Stimulated activated CD8-positive, alpha-beta memory T cell treated with anti-CD3 and anti-CD28 coated beads, Interleukin-7, amount 100 ng/mL, for 1 hour (primary cell): ENCODE results near the gene FAM180B.

ENCODE experiments used
- DNase-seq, 2 donors: peaks; one replicate each; pipeline ENCODE4 v3.0.0-alpha.2; 2020; ENCODE audit warnings: low read depth in 2 of 2

Gene FAM180B

DNA sequence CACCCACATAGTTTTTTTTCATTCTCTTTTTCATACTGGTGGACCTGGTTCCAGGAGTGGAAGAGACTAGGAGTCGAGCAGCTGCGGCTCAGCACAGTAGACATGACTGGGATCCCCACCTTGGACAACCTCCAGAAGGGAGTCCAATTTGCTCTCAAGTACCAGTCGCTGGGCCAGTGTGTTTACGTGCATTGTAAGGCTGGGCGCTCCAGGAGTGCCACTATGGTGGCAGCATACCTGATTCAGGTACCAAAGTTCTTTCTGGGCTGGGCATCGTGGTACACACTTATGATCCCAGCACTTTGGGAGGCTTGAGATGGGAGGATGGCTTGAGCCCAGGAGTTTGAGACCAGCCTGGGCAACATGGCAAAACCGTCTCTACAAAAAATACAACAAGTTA is 16.8 kb upstream of the FAM180B start:
- DNase-seq: no peak

DNA sequence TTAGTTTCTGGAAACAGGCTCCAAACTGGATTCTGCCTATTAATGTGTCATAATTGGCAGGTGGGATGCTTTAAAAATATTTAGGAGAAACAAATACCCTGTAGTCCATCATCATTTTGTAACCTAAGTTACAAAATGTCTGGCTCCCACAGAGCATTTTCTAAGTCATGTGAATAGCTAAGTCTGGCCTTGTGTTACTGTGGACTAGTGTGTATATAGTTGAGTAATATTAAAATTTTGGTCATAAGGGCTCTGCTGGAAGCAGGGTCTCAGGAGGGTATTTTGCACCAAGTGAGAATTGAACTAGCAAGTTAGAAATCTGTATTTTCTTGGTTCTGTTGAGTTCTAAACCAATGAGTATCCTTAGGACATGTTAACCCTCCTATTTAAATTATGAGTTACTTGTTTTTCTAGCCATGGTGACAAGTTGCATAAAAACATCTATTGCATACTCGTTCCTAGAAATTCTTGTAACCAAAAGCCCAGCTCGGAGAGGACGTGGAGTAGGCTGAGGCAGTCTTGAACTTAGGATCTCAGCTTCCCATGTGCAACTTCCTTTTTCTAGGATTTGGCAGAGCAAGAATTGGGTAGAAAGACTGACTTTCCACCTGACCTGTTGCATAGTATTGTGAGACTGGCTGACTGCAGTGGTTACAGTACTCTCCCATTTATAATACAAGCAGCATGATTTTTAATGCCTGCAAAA is 15.7 kb upstream of the FAM180B start:
- DNase-seq: no peak

DNA sequence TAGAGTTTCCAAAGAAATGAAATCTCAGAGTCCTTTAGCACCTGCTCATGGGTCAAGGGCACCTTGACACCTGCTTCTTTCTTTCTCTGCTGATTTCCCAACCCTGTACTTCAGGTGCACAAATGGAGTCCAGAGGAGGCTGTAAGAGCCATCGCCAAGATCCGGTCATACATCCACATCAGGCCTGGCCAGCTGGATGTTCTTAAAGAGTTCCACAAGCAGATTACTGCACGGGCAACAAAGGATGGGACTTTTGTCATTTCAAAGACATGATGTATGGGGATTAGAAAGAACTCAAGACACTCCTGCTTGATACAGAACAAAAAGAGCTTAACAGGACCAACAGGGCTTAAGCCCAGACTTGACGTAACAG is 15.1 kb upstream of the FAM180B start:
- no peak for DNase-seq

DNA sequence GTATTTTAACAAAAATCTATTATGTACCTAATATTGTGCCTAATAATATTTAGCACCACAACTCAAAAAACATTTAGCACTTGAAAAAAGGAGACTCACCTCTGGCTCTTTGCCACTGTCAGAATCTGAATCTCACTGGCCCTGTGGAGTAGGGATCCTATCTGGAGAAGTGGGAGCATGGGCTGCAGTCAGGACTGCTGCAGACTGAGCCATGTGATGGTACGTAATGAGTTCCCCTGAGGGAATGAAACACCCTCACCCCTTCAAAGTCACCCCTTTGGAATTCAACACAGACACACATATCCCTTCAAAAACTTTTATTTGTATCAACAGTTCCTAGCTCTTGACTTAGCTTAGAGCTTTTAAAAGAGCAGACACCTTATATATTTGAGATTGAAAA is 14.6 kb upstream of the FAM180B start:
- no peak for DNase-seq

DNA sequence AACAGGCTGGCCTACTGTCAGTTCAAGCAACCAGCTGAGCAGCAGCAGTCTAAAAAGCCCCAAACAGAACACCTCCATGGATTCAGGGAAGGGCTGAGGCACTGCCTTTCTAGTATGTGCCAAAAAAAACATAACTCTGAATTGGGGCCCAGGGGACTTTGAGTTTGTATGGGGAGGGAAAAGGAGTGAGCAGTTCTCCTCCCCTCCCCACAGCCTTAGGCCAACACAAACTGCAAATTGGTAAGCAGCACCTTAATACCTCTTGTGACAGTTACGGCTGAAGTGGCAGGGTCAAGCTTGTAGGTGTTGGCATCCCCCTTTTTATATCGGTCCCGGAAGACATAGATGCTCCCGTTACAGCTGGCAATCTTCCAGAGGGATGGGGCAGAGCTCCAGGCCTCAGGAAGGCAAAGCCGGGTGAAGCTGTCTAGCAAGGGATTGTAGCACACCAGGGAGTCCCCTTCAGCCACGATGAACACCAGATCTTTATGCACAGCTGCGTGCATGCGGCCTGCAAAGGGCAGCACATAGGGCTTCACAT is 13.7 kb upstream of the FAM180B start:
- no peak for DNase-seq

DNA sequence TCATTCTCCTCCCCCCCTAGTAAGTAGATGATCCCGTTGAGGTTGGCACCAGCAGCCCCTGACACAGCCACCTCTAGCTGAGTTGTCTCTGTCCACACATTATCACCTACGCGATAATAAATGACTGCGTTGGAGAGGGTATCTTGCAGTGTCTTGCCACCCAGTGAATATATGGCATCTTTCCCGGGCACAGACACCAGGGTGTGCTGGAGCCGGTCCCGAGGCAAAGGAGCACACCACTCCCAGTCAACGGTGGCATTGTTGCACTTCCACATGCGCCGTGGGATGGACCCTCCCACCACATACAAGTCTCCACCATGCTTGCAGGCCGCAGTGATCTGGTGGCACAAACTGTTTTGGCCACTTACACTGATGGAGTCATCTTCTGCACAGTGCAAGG is 13.2 kb upstream of the FAM180B start:
- DNase-seq: no peak

DNA sequence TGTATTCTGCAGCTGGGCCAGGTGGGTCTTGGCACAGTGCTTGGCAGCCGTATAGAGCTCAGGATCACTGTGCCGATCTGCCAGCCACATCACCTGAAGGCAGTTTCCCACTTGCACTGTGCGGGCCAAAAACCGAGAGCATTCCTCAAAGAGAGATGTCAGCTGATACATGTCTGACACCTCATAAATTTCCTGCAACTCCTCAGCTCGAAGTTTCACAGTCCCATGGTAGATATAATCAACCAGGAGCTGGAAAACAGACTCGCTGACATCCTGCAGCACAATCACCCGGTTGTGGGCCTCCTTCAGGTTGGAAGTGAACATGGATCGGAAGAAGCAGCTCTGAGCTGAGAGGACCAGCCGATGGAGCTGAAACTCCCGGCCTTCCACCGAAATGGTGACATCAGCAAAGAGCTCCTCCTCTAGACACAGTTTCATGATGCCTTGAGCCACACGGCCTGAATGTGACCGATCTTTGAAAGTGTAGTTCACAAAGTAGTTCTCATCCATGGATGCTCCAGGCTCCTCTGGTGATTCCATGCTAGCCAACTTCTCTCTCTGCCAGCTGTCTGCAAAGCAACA is 8.9 kb upstream of the FAM180B start:
- DNase-seq: no peak

DNA sequence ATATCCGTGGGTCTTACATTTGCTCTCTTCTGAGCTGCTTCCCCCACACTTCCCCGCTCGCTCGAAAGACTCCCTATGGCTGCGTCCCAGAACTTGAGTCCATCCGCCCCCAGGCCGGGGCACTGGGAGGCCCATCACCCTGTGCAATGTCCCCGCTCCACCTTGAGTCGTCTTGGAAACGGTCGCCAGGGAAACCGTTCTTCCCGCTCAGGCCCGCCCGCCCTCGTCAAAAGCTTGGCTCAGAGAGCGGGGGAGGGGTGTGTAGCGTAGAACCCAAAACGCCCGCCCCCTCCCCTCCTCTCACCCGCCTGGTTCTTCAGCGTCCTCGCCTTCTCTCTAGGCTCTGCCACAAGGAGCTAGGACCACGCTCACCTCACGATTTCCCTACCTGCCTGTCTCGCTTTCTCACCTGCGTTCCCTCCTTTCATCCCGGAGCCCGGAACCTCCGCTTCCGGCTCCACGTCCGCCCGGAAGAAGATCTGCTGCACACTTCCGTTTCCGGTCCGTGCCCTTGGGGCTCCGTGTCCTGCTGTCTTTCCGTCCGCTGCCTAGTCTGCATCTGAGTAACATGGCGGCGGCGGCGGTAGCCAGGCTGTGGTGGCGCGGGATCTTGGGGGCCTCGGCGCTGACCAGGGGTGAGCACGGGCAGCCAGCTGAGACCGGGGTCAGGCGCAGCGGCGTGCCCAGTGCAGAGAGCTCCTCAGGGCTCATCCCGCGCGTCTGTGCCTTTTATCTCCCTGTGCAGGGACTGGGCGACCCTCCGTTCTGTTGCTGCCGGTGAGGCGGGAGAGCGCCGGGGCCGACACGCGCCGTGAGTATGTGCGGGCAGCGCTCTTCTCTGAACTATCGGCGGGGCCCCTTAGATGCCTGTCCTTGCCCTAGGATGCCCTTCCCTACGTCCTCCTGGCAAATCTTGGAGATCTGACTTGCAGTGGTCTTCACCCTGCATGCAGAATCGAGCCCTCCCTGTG is 7.7 kb upstream of the FAM180B start, which contains the start of the genes KBTBD4 and NDUFS3:
TSS of gene KBTBD4 (minus strand) at position 447 of the 971 bp plus-strand sequence. CDS start at position 428, 19 bp downstream.
TSS of gene NDUFS3 (plus strand) at position 551 of the 971 bp plus-strand sequence. CDS start at position 569, 18 bp downstream.
- DNase-seq: peak; percentile 77 to 78

DNA sequence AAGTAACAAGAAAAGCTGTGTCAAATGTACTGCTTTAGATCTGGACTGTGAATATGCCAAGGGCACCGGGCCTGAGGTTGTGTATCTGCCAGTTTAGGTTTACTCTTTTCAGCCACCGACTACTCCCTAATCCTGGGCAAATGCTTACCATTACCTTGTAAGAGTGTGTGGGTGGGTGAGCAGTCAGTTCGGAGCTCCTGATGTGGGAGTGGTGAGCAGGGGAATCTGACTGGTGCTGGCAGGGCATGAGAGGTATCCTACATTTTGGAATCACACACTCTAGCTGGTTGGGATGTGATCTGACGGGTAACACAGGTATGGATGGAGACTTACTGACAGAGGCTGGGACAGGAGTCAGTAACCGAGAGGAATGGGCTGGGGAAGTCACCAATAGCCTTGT is 2.6 kb upstream of the FAM180B start:
- no peak for DNase-seq

DNA sequence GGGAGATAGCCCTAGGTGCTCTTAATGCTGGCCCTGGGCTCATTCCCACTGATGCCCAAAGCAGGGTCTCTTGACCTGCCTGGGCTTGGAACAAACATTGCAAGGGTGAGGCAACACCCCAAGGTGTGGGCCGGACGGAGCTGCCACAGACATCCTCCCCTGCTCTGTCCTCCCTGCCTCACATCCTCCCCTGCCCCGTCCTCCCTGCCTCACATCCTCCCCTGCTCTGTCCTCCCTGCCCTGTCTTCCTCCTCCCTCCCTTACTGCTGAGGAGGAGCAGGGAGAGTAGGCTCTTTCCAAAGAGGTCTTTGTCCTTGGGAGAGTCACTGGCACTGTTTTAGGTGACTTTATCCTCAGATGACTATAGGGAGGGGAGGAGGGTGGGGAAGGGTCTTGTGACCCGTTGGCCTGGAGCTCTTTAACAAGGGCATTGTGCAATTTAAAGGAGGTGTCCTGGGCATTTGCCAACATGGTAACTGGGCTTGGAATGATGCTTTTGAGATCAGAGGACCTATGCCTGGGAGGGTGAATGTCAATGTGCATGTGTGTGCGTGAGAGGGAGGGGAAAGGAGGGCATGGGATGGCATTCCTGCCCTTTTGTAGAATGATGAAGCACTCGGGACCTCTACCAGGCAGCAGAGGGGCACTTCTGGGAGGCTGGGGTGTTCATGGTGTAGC is 700 bp downstream of the FAM180B start:
- no peak for DNase-seq

DNA sequence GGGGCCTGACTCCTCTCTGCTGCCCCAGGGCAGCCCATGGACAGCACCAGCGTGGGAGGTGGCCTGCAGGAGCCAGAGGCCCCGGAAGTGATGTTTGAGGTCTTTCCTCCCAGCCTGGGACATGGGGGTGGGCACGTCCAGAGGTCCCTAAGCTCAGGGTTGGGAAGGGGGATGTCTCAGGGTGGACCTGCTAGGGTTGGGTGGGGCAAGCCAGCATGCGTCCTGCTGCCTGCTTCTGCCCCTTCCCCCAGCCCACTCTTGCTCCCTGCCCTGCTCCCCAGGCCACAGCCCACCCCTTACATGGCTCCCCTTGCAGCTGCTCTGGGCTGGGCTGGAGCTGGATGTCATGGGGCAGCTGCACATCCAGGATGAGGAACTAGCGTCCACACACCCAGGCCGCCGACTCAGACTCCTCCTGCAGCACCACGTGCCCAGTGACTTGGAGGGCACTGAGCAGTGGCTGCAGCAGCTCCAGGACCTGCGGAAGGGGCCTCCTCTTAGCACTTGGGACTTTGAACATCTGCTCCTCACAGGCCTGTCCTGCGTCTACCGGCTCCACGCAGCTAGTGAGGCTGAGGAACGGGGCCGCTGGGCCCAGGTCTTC is 1.3 kb downstream of the FAM180B start:
- DNase-seq: no peak

DNA sequence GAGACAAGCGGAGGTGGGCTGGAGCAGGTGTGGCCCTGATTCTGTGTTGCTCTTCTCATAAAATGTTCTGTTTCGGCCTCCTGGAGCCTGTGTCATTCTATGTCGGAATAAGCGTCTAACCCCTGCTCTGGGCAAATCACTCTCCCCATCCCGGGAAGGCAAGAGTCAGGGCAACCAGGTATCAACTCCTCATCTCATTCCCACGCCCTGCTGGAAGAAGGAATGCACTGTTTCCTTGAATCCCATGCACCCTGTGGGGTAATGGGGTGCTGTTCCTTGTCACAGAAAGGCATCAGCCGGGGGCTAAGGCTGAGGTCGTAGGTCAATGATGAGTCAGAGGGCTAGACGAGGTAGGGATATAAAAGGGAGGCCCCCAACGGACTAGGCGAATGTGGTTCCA is 2.6 kb downstream of the FAM180B start:
- no peak for DNase-seq

DNA sequence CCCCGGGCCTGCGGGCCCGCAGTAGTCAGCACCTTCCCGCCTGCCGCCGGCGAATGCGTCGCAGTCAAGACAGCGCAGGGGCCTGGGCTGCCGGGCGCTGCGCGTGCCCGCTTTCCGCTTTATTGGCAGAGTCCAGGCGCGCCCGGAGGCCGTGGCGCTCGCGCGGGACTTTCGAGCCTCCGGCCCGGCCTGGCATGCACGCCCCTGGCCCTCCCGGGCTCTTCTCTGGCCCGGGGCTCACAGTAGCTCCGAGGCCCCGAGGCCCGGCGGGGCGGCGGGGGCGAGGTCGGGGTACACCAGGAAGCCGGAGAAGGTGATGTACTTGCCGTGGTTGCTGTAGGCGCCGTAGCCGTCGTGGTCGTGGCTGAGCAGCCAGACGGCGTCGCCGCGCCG is 3.1 kb downstream of the FAM180B start:
- DNase-seq: no peak

DNA sequence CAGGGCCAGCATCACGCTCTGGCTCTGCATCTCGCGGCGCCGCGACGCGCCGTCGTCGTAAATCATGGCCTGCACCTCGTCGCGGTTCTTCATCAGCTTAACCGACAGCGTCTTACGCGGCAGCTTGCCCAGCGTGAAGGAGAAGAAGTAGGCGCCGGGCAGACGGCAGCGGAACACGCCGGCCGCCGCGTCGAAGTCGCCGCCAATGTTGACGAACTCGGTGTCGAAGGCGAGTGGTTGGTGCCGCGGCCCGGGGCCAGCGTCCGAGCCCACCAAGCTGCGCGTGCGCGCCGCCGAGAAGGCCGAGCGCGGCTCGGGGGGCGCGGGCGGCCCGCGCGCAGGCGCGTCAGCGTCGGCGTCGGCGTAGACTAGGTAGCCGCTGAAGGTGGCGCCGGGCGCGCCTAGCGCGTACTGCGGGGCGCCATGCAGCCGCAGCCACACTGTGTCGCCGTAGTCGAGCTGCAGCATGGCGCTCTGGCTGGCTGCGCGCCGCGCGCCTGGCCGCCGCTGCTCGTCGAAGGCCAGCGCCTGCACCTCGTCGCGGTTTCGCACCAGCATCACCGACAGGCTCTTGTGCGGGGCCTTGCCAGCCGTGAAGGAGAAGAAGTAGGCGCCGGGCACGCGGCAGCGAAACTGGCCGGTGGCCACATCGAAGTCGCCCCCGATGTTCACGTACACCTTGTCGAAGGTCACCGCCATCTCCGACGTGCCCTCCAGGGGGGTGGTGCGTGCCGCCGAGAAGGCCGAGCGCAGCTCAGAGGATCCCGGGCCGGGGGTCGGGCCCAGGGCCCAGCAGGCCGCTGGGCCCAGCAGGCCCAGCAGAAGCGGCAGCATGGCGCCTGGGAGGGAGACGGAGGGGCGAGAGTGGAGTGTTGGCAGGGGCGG is 3.7 kb downstream of the FAM180B start:
- DNase-seq: no peak

DNA sequence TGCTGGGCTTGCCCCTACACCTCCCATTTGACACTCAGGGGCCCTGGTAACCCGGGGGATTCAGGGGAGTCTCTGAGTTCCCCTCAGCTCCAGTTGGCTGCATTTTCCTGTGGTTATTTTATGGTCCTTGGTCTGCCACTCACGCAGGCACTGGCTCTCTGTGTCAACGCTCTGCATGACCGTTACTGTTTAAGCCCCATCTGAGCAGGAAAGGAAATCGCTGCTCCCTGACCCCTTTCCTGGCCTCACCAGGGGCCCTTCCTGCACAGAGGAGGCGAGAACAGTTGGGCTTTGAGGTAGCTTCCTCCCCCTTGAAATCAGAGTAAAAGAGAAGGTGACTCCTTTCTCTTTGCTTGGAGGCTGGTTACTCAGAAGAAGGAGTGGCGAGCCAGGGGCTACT is 5.3 kb downstream of the FAM180B start:
- no peak for DNase-seq

DNA sequence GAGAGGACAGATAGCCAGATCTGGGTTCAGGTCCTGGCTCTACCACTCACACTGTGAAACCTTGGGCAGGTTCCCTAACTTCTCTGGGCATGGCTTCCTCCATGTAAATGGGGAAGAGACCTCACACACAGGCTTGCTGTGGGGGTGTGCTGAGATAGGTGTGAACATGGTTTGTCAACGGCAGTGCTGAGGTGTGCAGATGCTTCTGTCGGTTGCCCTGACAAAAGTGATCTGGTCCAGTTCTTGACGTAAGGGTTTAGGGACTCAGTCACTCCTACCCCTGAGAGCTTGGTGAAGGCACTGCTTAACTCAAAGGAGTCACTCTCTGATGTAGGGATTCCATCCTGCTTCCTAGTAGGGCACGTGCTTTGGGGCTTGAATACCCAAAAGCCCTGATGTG is 5.8 kb downstream of the FAM180B start:
- DNase-seq: no peak

DNA sequence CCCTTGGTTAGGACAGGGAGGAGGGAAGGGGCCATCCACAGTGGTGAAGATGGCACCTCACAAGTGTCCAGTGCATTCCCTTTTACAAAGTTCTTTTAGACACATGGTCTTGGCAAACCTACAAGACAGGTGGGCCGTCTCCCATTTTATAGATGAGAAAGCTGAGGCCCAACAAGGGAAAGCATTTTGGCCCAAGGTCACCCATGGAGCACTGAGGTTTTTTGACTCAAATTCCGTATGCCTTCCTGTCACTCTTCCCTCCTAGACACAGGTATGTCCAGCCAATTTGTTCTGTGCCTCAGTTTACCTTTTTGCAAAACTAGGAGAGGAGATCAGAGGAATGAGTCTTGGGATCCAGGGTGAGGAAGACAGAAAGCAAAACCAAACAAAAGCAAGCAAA is 6.5 kb downstream of the FAM180B start:
- DNase-seq: no peak

DNA sequence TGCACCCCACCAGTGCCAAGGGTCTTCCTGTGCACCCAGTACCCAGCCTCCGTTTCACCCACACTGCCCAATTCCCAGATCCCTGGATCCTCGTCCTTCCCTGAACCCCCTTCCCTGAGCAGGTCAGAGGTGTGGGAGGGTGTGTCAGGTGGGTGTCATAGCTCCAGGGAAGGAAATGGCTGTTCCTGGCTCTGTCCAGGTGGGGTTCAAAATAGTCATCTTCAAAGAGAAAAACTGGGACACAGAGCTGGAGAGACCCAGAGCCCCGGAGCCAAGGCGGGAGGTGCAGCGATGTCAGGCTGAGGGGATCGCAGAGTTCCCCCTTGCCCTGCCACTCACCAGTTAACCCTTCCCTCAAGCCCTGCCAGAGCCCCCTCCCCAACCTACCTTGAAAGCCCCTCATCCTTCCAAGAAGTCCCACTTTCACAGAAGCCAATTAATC is 7.0 kb downstream of the FAM180B start:
- no peak for DNase-seq

DNA sequence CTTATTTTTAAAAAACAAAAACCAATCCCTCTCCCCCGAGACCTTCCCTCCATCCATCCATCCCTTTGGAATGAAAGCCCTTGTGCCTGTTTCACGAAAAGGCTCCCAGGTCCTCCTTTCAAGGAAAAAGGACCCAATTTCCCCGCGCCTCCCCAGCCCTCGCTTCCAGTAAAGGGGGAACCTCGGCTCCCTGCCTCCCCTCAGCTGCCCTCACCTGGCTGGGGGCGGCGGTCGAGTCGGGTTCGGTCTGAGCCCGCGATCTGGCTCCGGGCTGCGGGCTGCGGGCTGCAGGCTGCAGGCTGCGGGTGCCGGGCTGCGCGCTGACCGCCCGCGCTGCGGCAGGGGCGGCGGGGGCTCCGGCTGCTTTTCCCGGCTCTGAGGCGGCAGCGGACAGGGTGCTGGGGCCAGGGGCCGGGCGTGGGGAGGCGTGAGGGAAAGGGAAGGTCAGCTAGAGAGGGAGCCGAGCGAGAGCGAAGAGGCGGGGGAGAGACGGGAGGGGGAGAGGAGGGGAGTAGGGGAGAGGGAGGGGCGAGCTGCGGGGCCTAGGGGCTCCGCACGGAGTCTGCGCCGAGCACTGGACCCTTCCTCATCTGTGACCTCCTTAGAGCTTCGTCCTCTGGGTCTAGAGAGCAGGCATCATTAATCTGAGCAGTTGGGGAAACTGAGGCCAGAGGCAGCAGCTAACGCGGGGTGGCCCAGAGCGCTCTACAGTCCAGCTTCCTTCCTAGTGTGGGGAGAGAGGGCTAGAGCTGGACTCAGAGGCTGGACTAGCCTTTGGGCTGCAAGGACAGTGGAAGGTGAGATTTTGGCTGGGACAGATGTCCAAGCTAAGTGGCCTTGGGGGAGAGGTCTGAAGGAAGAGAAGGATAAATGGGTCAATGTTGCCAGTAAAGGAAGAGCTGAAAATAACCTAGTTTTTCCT is 7.7 kb downstream of the FAM180B start, which contains the start of gene C1QTNF4:
TSS of gene C1QTNF4 (minus strand) at position 478 of the 922 bp plus-strand sequence. CDS start 3,601 bp downstream, outside the sequence.
- no peak for DNase-seq
